ENCODE results near the gene PARD3B.

The PARD3B gene

GRCh38 chr2:204590063-204590462 lies 44.8 kb downstream of the PARD3B start:
- TF ChIP-seq ZNF274 (IDR thresholded peaks at IDR 0.05; ENCODE audit: low read depth, low read length) = no peak
- TF ChIP-seq SUZ12 (IDR thresholded peaks at IDR 0.05; ENCODE audit: extremely low read depth, insufficient read depth, insufficient read length) = no peak
- Histone ChIP-seq H3K4me1 (ENCODE audit: insufficient read depth, insufficient read length) (no peaks in the 10 kb centered on the region), H3K4me3 (ENCODE audit: insufficient read length, low read depth) (no peak overlapping the region), H3K9ac (ENCODE audit: insufficient read length, low read depth) (no peak overlapping the region), H3K9me3 (ENCODE audit: insufficient read depth, low read length) (peaks cover 12% of the 10 kb centered on the region; the same call in 1 of the 2 replicates), H3K36me3 (ENCODE audit: insufficient read depth, insufficient read length, low read length) (no peaks in the 10 kb centered on the region), H3K27me3 (ENCODE audit: insufficient read depth, insufficient read length) (no peaks in the 10 kb centered on the region)
- DNase-seq (ENCODE audit: low read depth, low spot score) = no peak

- DNase-seq (ENCODE audit: low read depth, low spot score) = no peak
- H3K4me1 ChIP-seq (ENCODE audit: insufficient read depth, insufficient read length) = no peaks in the 10 kb centered on the region
- no peak overlapping the region for H3K4me3 ChIP-seq (ENCODE audit: insufficient read length, low read depth)
- no peak overlapping the region for H3K9ac ChIP-seq (ENCODE audit: insufficient read length, low read depth)
- TF ChIP-seq ZNF274 (IDR thresholded peaks at IDR 0.05; ENCODE audit: low read depth, low read length) (no peak), SUZ12 (IDR thresholded peaks at IDR 0.05; ENCODE audit: extremely low read depth, insufficient read depth, insufficient read length) (no peak), YY1 (IDR thresholded peaks at IDR 0.05; ENCODE audit: insufficient read depth, insufficient read length) (no peak)
- H3K27me3 ChIP-seq (ENCODE audit: insufficient read depth, insufficient read length) = no peaks in the 10 kb centered on the region
- H3K9me3 ChIP-seq (ENCODE audit: insufficient read depth, low read length) = peaks cover 12% of the 10 kb centered on the region; the same call in 1 of the 2 replicates
- H3K36me3 ChIP-seq (ENCODE audit: insufficient read depth, insufficient read length, low read length) = no peaks in the 10 kb centered on the region
These were observed 46.0 kb downstream of the PARD3B start for GRCh38 chr2:204591225-204591624.

DNA sequence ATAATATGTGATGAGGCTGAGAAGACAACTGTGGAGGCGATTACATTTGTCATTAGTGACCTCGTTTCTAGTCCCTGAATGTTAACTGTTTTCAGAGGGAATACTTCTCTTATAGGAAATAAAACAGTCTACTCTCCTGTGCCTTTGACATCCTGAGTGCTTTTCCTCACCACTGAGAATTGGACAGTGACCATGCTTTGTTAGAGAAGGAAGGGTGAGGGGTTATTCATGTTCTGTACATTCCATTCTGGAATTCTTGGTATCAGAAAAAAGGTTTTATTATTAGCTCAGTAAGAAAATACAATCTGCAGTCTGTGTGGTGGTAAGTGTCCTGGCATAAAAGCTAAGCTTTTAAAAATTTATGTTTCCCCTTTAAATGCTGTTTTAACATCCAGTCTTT lies 58.8 kb downstream of the PARD3B start:
- DNase-seq (ENCODE audit: low read depth, low spot score) = no peak
- Histone ChIP-seq H3K4me1 (ENCODE audit: insufficient read depth, insufficient read length) (no peaks in the 10 kb centered on the region), H3K27me3 (ENCODE audit: insufficient read depth, insufficient read length) (no peaks in the 10 kb centered on the region), H3K9me3 (ENCODE audit: insufficient read depth, low read length) (no peaks in the 10 kb centered on the region), H3K9ac (ENCODE audit: insufficient read length, low read depth) (no peak overlapping the region), H3K4me3 (ENCODE audit: insufficient read length, low read depth) (no peak overlapping the region), H3K36me3 (ENCODE audit: insufficient read depth, insufficient read length, low read length) (no peaks in the 10 kb centered on the region)
- TF ChIP-seq ZNF274 (IDR thresholded peaks at IDR 0.05; ENCODE audit: low read depth, low read length) (no peak), YY1 (IDR thresholded peaks at IDR 0.05; ENCODE audit: insufficient read depth, insufficient read length) (no peak), SUZ12 (IDR thresholded peaks at IDR 0.05; ENCODE audit: extremely low read depth, insufficient read depth, insufficient read length) (no peak)

DNA sequence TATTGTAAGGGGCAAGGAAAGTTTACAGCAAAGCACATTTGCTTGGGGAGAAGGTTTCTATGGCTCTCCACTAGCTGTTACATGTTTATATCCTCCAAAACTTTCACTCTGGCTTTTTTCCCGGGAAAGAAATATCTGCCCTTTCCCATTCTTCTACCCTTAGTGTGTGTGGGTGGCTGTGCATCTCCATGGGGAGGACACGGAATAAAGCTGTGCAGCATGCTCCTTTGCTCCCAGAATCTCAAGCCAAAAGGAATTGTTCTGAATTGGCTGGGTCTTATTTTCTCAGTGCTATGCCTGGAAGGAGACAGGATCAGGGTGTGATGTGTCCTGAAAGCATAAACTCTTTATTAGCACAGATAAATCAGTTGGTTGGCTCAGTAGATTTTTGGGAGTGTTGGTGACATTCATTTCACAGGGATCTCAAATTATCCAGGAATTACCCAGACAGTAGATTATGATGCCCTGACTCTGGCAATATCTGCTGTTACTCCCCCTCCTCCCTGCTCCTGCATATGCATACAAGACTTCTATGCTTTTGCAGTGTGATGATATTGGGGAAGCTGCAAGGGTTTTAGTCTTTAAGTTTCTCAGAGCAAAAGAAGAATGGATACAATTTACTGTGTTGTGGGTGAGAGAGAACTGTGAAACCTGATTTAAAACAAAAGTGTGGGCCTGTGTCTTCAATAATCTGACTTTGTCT lies 63.1 kb downstream of the PARD3B start:
- DNase-seq (ENCODE audit: low read depth, low spot score) = no peak
- Histone ChIP-seq H3K9ac (ENCODE audit: insufficient read length, low read depth) (no peak overlapping the region), H3K27me3 (ENCODE audit: insufficient read depth, insufficient read length) (no peaks in the 10 kb centered on the region), H3K4me3 (ENCODE audit: insufficient read length, low read depth) (no peak overlapping the region), H3K4me1 (ENCODE audit: insufficient read depth, insufficient read length) (no peaks in the 10 kb centered on the region), H3K9me3 (ENCODE audit: insufficient read depth, low read length) (no peaks in the 10 kb centered on the region), H3K36me3 (ENCODE audit: insufficient read depth, insufficient read length, low read length) (no peaks in the 10 kb centered on the region)
- TF ChIP-seq SUZ12 (IDR thresholded peaks at IDR 0.05; ENCODE audit: extremely low read depth, insufficient read depth, insufficient read length) (no peak), ZNF274 (IDR thresholded peaks at IDR 0.05; ENCODE audit: low read depth, low read length) (no peak), YY1 (IDR thresholded peaks at IDR 0.05; ENCODE audit: insufficient read depth, insufficient read length) (no peak)

GRCh38 chr2:204611017-204611631 lies 65.8 kb downstream of the PARD3B start:
- Histone ChIP-seq H3K9ac (ENCODE audit: insufficient read length, low read depth) (no peak overlapping the region), H3K4me1 (ENCODE audit: insufficient read depth, insufficient read length) (no peaks in the 10 kb centered on the region)

GRCh38 chr2:204611764-204612163 lies 66.5 kb downstream of the PARD3B start:
- Histone ChIP-seq H3K4me1 (ENCODE audit: insufficient read depth, insufficient read length) (no peaks in the 10 kb centered on the region), H3K27me3 (ENCODE audit: insufficient read depth, insufficient read length) (no peaks in the 10 kb centered on the region), H3K9ac (ENCODE audit: insufficient read length, low read depth) (no peak overlapping the region), H3K36me3 (ENCODE audit: insufficient read depth, insufficient read length, low read length) (no peaks in the 10 kb centered on the region), H3K4me3 (ENCODE audit: insufficient read length, low read depth) (no peak overlapping the region), H3K9me3 (ENCODE audit: insufficient read depth, low read length) (no peaks in the 10 kb centered on the region)
- TF ChIP-seq YY1 (IDR thresholded peaks at IDR 0.05; ENCODE audit: insufficient read depth, insufficient read length) (no peak), ZNF274 (IDR thresholded peaks at IDR 0.05; ENCODE audit: low read depth, low read length) (no peak), SUZ12 (IDR thresholded peaks at IDR 0.05; ENCODE audit: extremely low read depth, insufficient read depth, insufficient read length) (no peak)
- DNase-seq (ENCODE audit: low read depth, low spot score) = no peak

More at GRCh38 chr2:204611017-204611631, 65.8 kb downstream of the PARD3B start:
- TF ChIP-seq ZNF274 (IDR thresholded peaks at IDR 0.05; ENCODE audit: low read depth, low read length) (no peak), YY1 (IDR thresholded peaks at IDR 0.05; ENCODE audit: insufficient read depth, insufficient read length) (no peak), SUZ12 (IDR thresholded peaks at IDR 0.05; ENCODE audit: extremely low read depth, insufficient read depth, insufficient read length) (no peak)
- H3K27me3 ChIP-seq (ENCODE audit: insufficient read depth, insufficient read length) = no peaks in the 10 kb centered on the region
- H3K4me3 ChIP-seq (ENCODE audit: insufficient read length, low read depth) = no peak overlapping the region
- no peaks in the 10 kb centered on the region for H3K9me3 ChIP-seq (ENCODE audit: insufficient read depth, low read length)
- no peaks in the 10 kb centered on the region for H3K36me3 ChIP-seq (ENCODE audit: insufficient read depth, insufficient read length, low read length)
- DNase-seq (ENCODE audit: low read depth, low spot score) = no peak

DNA sequence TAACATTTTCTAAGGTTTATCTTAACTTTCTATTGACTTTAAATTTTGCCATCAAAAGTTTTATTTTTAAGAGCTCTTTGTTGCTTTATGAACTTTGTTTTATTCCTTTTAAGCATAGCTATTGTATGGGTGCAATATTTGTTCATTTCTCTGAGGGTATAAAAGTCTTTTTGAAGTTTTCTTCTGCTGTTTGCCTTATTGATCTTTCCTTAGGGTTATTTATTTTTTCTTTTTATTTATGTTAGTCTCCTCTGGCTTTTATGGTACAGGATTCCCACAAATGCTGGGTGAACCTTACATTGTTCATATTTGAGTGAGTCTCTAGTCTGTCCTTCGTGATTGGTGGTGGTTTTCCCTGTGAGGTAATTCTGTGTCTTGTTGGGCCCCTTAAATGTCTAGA lies 68.4 kb downstream of the PARD3B start:
- Histone ChIP-seq H3K4me1 (ENCODE audit: insufficient read depth, insufficient read length) (no peaks in the 10 kb centered on the region), H3K36me3 (ENCODE audit: insufficient read depth, insufficient read length, low read length) (no peaks in the 10 kb centered on the region), H3K4me3 (ENCODE audit: insufficient read length, low read depth) (no peak overlapping the region), H3K9me3 (ENCODE audit: insufficient read depth, low read length) (no peaks in the 10 kb centered on the region), H3K9ac (ENCODE audit: insufficient read length, low read depth) (no peak overlapping the region), H3K27me3 (ENCODE audit: insufficient read depth, insufficient read length) (no peaks in the 10 kb centered on the region)
- no peak for DNase-seq (ENCODE audit: low read depth, low spot score)
- TF ChIP-seq YY1 (IDR thresholded peaks at IDR 0.05; ENCODE audit: insufficient read depth, insufficient read length) = no peak
- no peak for TF ChIP-seq ZNF274 (IDR thresholded peaks at IDR 0.05; ENCODE audit: low read depth, low read length)
- no peak for TF ChIP-seq SUZ12 (IDR thresholded peaks at IDR 0.05; ENCODE audit: extremely low read depth, insufficient read depth, insufficient read length)

Measured in NT2/D1 (cell line).